GM12878 (cell line): ENCODE measurements around the gene SWT1.

Source experiments
- NR2C2 ChIP-seq: IDR thresholded peaks from 2 replicates; pipeline ENCODE4 v1.6.1; 2011; ENCODE audit warnings: borderline replicate concordance, low read depth; ENCODE audit not compliant: control insufficient read depth, insufficient read length
- RAD21 ChIP-seq: IDR thresholded peaks from 2 replicates; pipeline ENCODE4 v1.6.1; 2011; ENCODE audit warnings: mild to moderate bottlenecking, low read depth, low read length, moderate library complexity; ENCODE audit not compliant: insufficient read depth

DNA sequence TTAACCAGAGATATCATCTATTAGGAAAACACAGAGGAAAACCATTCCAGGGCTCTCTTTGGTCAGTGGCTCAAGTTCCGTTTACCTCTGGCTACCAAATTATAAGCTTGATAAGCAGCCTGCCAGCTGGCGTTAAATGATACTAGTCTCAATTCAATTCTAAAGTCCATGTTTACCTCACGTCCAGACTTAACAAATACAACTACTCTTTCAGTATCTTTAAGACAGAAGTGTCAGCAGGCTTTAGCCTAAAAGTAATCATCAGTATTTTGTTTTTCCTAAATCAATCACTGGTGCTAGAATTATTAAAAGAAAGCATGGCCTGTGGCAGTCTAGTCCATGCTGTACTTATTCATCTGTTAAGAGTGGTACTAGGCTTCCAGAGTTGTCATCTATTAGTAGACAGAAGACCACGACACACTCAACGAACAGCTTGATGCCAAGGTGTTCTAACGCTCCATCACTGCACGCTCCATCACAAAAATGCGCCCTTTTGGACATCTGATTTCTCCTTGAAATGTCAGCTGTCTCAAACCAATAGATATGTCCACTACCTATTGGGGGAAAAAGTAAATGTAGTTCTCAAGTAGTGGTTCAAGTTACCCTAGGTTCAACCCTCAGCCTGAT is 158.6 kb downstream of the SWT1 start:
- no peak for TF ChIP-seq NR2C2
- no peak for TF ChIP-seq RAD21
